Esophagus muscularis mucosa (tissue), 3 donors: ENCODE results near the gene CHPT1.

Experiments used
- POLR2A ChIP-seq: fragments of 450-650 bp; IDR thresholded peaks from one replicate; pipeline ENCODE4 v1.6.1; 2017; ENCODE audit warnings: antibody characterized with exemption, moderate library complexity, mild to moderate bottlenecking, low read depth
- POLR2AphosphoS5 ChIP-seq, 2 donors: sonication (generic); formaldehyde crosslinking; IDR thresholded peaks; one replicate each; pipeline ENCODE4 v1.6.1; 2017; ENCODE audit warnings: antibody characterized with exemption in 2 of 2
- TF ChIP-seq, protein P1 (sequence below), 3 experiments: fragments of 200-600 bp in 2 of 3; fragments of 450-650 bp in 1 of 3; sonication (generic) in 2 of 3; IDR thresholded peaks; one replicate each; pipeline ENCODE4 v1.5.1; 2017 to 2019; ENCODE audit warnings: antibody characterized with exemption in 3 of 3, mild to moderate bottlenecking in 2 of 3, moderate library complexity in 1 of 3

DNA sequence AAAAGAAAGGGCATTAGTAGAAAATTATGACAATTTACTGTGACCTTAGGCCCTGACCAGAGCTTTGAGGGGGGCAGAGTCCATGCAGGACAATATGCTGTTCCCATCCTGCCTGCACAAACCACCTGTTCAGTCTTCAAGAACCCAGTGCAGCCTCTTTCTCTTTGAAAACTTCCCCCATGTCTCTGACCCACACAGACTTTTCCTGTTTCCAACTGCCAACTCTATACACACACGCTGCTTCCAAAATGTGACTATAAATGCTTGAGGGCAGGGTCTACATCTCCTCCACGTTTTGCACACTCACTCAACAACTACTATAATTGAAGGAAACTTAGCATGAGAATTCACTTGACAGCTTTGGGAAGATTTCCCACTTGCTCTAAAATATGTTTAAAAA lies 78.4 kb downstream of the CHPT1 start:
- TF ChIP-seq, protein P1, sequence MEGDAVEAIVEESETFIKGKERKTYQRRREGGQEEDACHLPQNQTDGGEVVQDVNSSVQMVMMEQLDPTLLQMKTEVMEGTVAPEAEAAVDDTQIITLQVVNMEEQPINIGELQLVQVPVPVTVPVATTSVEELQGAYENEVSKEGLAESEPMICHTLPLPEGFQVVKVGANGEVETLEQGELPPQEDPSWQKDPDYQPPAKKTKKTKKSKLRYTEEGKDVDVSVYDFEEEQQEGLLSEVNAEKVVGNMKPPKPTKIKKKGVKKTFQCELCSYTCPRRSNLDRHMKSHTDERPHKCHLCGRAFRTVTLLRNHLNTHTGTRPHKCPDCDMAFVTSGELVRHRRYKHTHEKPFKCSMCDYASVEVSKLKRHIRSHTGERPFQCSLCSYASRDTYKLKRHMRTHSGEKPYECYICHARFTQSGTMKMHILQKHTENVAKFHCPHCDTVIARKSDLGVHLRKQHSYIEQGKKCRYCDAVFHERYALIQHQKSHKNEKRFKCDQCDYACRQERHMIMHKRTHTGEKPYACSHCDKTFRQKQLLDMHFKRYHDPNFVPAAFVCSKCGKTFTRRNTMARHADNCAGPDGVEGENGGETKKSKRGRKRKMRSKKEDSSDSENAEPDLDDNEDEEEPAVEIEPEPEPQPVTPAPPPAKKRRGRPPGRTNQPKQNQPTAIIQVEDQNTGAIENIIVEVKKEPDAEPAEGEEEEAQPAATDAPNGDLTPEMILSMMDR (IDR thresholded peaks at IDR 0.05): no peak
- TF ChIP-seq POLR2A (no peak), POLR2AphosphoS5 (IDR thresholded peaks at IDR 0.05) (no peak)
